ENCODE data around the gene DVL1.

DVL1 gene

GRCh38 chr1:1286313-1287261 is 62.6 kb downstream of the DVL1 start:
- FAIRE-seq, result no peak
- no peak for DNase-seq (ENCODE audit: insufficient read length, low spot score)

DNA sequence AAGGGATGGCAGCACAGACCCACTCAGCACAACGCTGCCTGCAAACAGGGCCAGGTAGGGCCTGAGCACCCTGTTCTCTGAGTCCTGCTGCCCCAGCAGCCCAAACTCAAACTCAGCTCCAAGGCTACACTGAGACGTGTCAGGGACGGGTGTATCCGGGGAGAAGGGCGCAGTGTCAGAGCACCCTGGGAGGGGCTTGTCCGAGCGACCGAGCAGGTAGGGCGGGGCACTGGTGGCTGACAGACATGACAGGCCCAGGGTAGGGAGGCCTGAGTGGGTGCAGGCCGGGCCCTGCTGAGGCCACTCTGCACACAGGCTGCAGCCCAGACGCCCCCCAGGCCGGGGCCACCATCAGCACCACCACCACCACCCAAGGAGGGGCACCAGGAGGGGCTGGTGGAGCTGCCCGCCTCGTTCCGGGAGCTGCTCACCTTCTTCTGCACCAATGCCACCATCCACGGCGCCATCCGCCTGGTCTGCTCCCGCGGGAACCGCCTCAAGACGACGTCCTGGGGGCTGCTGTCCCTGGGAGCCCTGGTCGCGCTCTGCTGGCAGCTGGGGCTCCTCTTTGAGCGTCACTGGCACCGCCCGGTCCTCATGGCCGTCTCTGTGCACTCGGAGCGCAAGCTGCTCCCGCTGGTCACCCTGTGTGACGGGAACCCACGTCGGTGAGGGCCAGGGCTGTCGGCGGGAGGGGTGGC is 63.5 kb downstream of the DVL1 start:
- DNase-seq (ENCODE audit: insufficient read length, low spot score) (no peak), FAIRE-seq (no peak)
